HepG2 (cell line): Measurements from ENCODE around the gene SHF. TPM values are rescaled to one million over a fixed set of nuclear protein-coding genes. Genes with fewer than 3 reads are reported as not detected.

Source experiments
- ATAC-seq: fragments of 200-7000 bp; cut with Tn5 transposase; 3 replicates; pipeline ENCODE4 v1.9.1; 2020; ENCODE audit warnings: mild to moderate bottlenecking, moderate library complexity
- BruUV-seq: library from RNA; stranded (reverse); fragments of 400-500 nt; replicated peaks from 2 replicates; lab custom pipeline; 2021; lab: Mats Ljungman, UMichigan
- CTCF ChIA-PET: fragments of 300-600 bp; formaldehyde crosslinking; extraction: SDS; loops from one replicate; lab custom pipeline; 2021; ENCODE audit warnings: low total read pairs, inconsistent platforms, low intra/inter-chr PET ratio; lab: Yijun Ruan, JAX
- POLR2A ChIA-PET: fragments of 350-600 bp; sonication (Branson Sonifier 250); formaldehyde crosslinking; loops from one replicate; lab custom pipeline; 2020; ENCODE audit warnings: antibody characterized with exemption, inconsistent platforms; lab: Yijun Ruan, JAX
- DNase-seq: peaks from one replicate; pipeline ENCODE4 v3.0.0-alpha.2; 2015; ENCODE audit warnings: low spot score
- FAIRE-seq: peaks from 3 replicates; lab custom pipeline; 2011; peaks lifted over from hg19 to GRCh38; lab: Jason Lieb, UNC
- H2AFZ ChIP-seq: one replicate; pipeline ENCODE4 v1.6.1; 2011; ENCODE audit warnings: low read length, inconsistent platforms
- H3K27ac ChIP-seq: fragments of 300-600 bp; 3 replicates; pipeline ENCODE4 v1.8.0; 2011; ENCODE audit warnings: mixed run types, mild to moderate bottlenecking, mixed read lengths, low read length, inconsistent platforms; ENCODE audit not compliant: insufficient read depth; ENCODE audit errors: extremely low read length
- H3K27me3 ChIP-seq, 2 experiments: fragments of 200-600 bp in 1 of 2; 2 replicates in 1 of 2; 3 replicates in 1 of 2; pipeline versions ENCODE4 v1.6.0 to v1.8.0; 2011; ENCODE audit warnings: low read length in 2 of 2, mild to moderate bottlenecking in 2 of 2, moderate library complexity in 2 of 2, inconsistent platforms in 1 of 2; ENCODE audit not compliant: insufficient read depth in 2 of 2, control insufficient read depth in 1 of 2
- H3K36me3 ChIP-seq, 2 experiments: fragments of 200-600 bp in 1 of 2; replicated peaks in 1 of 2; 2 replicates in 1 of 2; 3 replicates in 1 of 2; pipeline versions ENCODE4 v1.5.1 to v1.8.0; 2011; ENCODE audit warnings: low read length in 2 of 2, inconsistent platforms in 1 of 2; ENCODE audit not compliant: insufficient read depth in 2 of 2, control insufficient read depth in 1 of 2
- H3K4me1 ChIP-seq: 2 replicates; pipeline ENCODE4 v1.5.1; 2012; ENCODE audit warnings: low read length, inconsistent platforms; ENCODE audit not compliant: insufficient read depth
- H3K4me2 ChIP-seq: 2 replicates; pipeline ENCODE4 v1.6.0; 2011; ENCODE audit warnings: low read depth, low read length, inconsistent platforms
- H3K4me3 ChIP-seq, 3 experiments: fragments of 200-600 bp in 1 of 3; sonication (generic), shearing (Covaris generic) in 1 of 3; replicated peaks in 1 of 3; 2 replicates each; pipeline ENCODE4 v1.5.1; 2011 to 2016; ENCODE audit warnings: low read length in 3 of 3, inconsistent platforms in 2 of 3, low read depth in 2 of 3, mild to moderate bottlenecking in 2 of 3, control low read depth in 1 of 3, mixed read lengths in 1 of 3; ENCODE audit not compliant: insufficient read depth in 1 of 3
- H3K79me2 ChIP-seq: one replicate; pipeline ENCODE4 v1.6.1; 2011; ENCODE audit warnings: low read length, inconsistent platforms; ENCODE audit not compliant: insufficient read depth
- H3K9ac ChIP-seq: 2 replicates; pipeline ENCODE4 v1.6.0; 2011; ENCODE audit warnings: mild to moderate bottlenecking, low read depth, low read length, inconsistent platforms; ENCODE audit not compliant: insufficient read depth
- H3K9me3 ChIP-seq: 2 replicates; pipeline ENCODE4 v1.5.1; 2012; ENCODE audit warnings: mild to moderate bottlenecking, low read length
- H4K20me1 ChIP-seq: 2 replicates; pipeline ENCODE4 v1.6.0; 2011; ENCODE audit warnings: inconsistent platforms, mild to moderate bottlenecking, low read length, moderate library complexity; ENCODE audit not compliant: insufficient read depth
- AGO2 ChIP-seq: fragments of 200-400 bp; formaldehyde crosslinking; optimal IDR thresholded peaks from 2 replicates; pipeline ENCODE3; 2017; ENCODE audit warnings: mild to moderate bottlenecking, low read depth, low read length, moderate library complexity
- CEBPG ChIP-seq: IDR thresholded peaks from 2 replicates; pipeline ENCODE4 v1.6.1; 2016
- NPAS2 ChIP-seq: sonication (generic); formaldehyde crosslinking; IDR thresholded peaks from 2 replicates; pipeline ENCODE4 v1.8.0; 2022; ENCODE audit warnings: mild to moderate bottlenecking, missing genetic modification reagents, borderline replicate concordance
- PHF20 ChIP-seq: sonication (generic); formaldehyde crosslinking; IDR thresholded peaks from 2 replicates; pipeline ENCODE4 v1.5.0; 2020; ENCODE audit warnings: mild to moderate bottlenecking, missing genetic modification reagents
- RFX3 ChIP-seq: IDR thresholded peaks from 2 replicates; pipeline ENCODE4 v1.6.1; 2016; ENCODE audit warnings: missing biosample characterization, missing genetic modification reagents
- SALL2 ChIP-seq: sonication (generic); formaldehyde crosslinking; IDR thresholded peaks from 2 replicates; pipeline ENCODE4 v1.8.1; 2023; ENCODE audit warnings: mild to moderate bottlenecking, missing genetic modification reagents, inconsistent platforms
- ZNF317 ChIP-seq: sonication (generic); formaldehyde crosslinking; IDR thresholded peaks from 2 replicates; pipeline ENCODE4 v1.5.0; 2020; ENCODE audit warnings: mild to moderate bottlenecking, missing genetic modification reagents
- ZNF431 ChIP-seq: sonication (generic); formaldehyde crosslinking; IDR thresholded peaks from 2 replicates; pipeline ENCODE4 v1.9.0; 2022; ENCODE audit warnings: missing genetic modification reagents, low read depth, mild to moderate bottlenecking, borderline replicate concordance
- ZNF720 ChIP-seq: sonication (generic); formaldehyde crosslinking; IDR thresholded peaks from 2 replicates; pipeline ENCODE4 v1.4.0; 2020; ENCODE audit warnings: missing genetic modification reagents
- ZSCAN21 ChIP-seq: sonication (generic); formaldehyde crosslinking; IDR thresholded peaks from 2 replicates; pipeline ENCODE4 v1.8.0; 2022; ENCODE audit warnings: mild to moderate bottlenecking, missing genetic modification reagents, moderate library complexity, borderline replicate concordance
- ZSCAN31 ChIP-seq: sonication (generic); formaldehyde crosslinking; IDR thresholded peaks from 2 replicates; pipeline ENCODE4 v1.5.0; 2020; ENCODE audit warnings: low read depth, mild to moderate bottlenecking, missing genetic modification reagents
- WGBS: methylation state at CpG from one replicate; pipeline ENCODE4 v1.1.6; 2017; ENCODE audit warnings: low lambda C conversion rate; 5-methylcytosine and 5-hydroxymethylcytosine counted together
- in situ Hi-C: cut with HindIII; loops from 2 replicates; pipeline ENCODE4 v1.10.0; 2017; ENCODE audit warnings: low pct_unique_long_range_greater_than_20kb; ENCODE audit not compliant: extremely low pct_ligation_motif_present
- intact Hi-C: fragments of 100-400 bp; cut with micrococcal nuclease; formaldehyde crosslinking; loops from one replicate; pipeline ENCODE4 v1.10.0; 2022; ENCODE audit not compliant: unreplicated experiment
- polyA plus RNA-seq, 8 experiments: library from polyadenylated mRNA; depleted of rRNA in 3 of 8; stranded (reverse) in 7 of 8; unstranded in 1 of 8; fragments of >200 nt; fragmentation: Illumina TruSeq in 4 of 8; extraction: Trizol in 4 of 8; gene quantifications; 2 replicates each; pipeline versions ENCODE4 v1.2.1 to v1.2.3, GENCODE V29; 2011 to 2016; ENCODE audit warnings: low read depth in 4 of 8, missing spikeins in 1 of 8, mixed read lengths in 1 of 8; ENCODE audit not compliant: insufficient read depth in 1 of 8
- total RNA-seq, 5 experiments: library from RNA; depleted of rRNA; stranded (reverse); fragments of >200 nt; fragmentation: Illumina TruSeq; extraction: Trizol; gene quantifications; 2 replicates each; pipeline ENCODE4 v1.2.3, GENCODE V29; 2016; ENCODE audit warnings: low read depth in 1 of 5
- TF ChIP-seq, protein P1 (sequence below): IDR thresholded peaks from 2 replicates; pipeline ENCODE4 v1.6.1; 2012; ENCODE audit warnings: inconsistent platforms
- TF ChIP-seq, protein P2 (sequence below): IDR thresholded peaks from 2 replicates; pipeline ENCODE4 v1.6.1; 2016; ENCODE audit warnings: mild to moderate bottlenecking, missing biosample characterization, missing genetic modification reagents

The SHF gene
- total and polyA plus RNA-seq, 2 of the 13 experiments (the other 11 are each of a cell fraction or from before 2014, with no cell fraction given): 20.9 to 25.5 TPM

DNA sequence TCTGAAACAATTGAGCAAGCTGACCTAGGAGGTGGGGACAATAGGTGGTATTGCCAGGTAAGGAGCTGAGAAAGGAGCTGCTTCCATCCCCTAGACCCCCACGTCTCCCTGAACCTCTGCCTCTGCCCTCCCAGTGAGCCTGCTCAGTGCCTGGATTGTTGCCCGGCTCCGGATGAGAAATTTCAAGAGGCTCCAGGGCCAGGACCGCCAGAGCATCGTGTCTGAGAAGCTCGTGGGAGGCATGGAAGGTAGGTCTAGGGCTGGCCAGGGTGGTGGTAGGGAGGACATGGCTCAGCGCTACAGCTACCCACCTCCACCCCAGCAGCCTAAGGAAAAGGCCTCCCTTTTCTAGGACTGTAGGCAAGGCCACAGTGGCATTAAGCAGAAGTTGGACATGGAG is 44.7 kb downstream of the SHF start:
- ChIA-PET CTCF (no interaction called here), POLR2A (no interaction called here)
- in situ Hi-C loops: no loop called here
- 36% methylated on average over 4 of the region's 7 CpGs for WGBS
- peaks cover 8% of the 10 kb centered on the region for H3K4me1 ChIP-seq
- H3K4me2 ChIP-seq: no peak overlapping the region
- intact Hi-C loops: no loop called here
- ATAC-seq (no peak), DNase-seq (no peak), FAIRE-seq (no peak)
- H3K9me3 ChIP-seq: no peaks in the 10 kb centered on the region
- H2AFZ ChIP-seq: no peak overlapping the region
- no TSS peak for BruUV-seq
- H3K9ac ChIP-seq: no peak overlapping the region
- no peak overlapping the region for H3K4me3 ChIP-seq
- peaks cover under 1 to 25% of the 10 kb centered on the region in 2 experiments; a peak in 2 of 5 replicates for H3K27me3 ChIP-seq
- no peaks in the 10 kb centered on the region for H3K79me2 ChIP-seq
- no peak for TF ChIP-seq ZSCAN21 (CRISPR knock-in tag)
- no peak for TF ChIP-seq NPAS2 (CRISPR knock-in tag)
- no peak for TF ChIP-seq AGO2
- TF ChIP-seq RFX3 (CRISPR knock-in tag): no peak
- no peak for TF ChIP-seq PHF20 (CRISPR knock-in tag)
- TF ChIP-seq ZNF317: no peak
- TF ChIP-seq, protein P1, sequence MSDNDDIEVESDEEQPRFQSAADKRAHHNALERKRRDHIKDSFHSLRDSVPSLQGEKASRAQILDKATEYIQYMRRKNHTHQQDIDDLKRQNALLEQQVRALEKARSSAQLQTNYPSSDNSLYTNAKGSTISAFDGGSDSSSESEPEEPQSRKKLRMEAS: no peak
- TF ChIP-seq ZNF720 (CRISPR knock-in tag): no peak
- no peak for TF ChIP-seq CEBPG (CRISPR knock-in tag)
- TF ChIP-seq, protein P2, sequence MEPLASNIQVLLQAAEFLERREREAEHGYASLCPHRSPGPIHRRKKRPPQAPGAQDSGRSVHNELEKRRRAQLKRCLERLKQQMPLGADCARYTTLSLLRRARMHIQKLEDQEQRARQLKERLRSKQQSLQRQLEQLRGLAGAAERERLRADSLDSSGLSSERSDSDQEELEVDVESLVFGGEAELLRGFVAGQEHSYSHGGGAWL (CRISPR knock-in tag): no peak
- TF ChIP-seq SALL2 (CRISPR knock-in tag): no peak
- TF ChIP-seq ZNF431 (CRISPR knock-in tag): no peak
- TF ChIP-seq ZSCAN31 (CRISPR knock-in tag): no peak
- H3K36me3 ChIP-seq: no peaks in the 10 kb centered on the region
- H3K27ac ChIP-seq: no peak overlapping the region
- no peaks in the 10 kb centered on the region for H4K20me1 ChIP-seq
